HEK293 (cell line): ENCODE results near the gene RXFP4.
A peak's percentile ranks its signal among the peaks of the same experiment; 100 is the strongest.

Experiments used
- CTCF ChIA-PET: fragments of 350-600 bp; formaldehyde crosslinking; extraction: SDS; loops from one replicate; lab custom pipeline; 2021; ENCODE audit warnings: antibody characterized with exemption; lab: Yijun Ruan, JAX
- POLR2A ChIA-PET: fragments of 300-600 bp; formaldehyde crosslinking; extraction: SDS; loops from one replicate; lab custom pipeline; 2020; ENCODE audit warnings: antibody characterized with exemption, inconsistent platforms; lab: Yijun Ruan, JAX
- H3K27ac ChIP-seq: fragments of 200-500 bp; sonication (Bioruptor generic); 2 replicates; pipeline ENCODE4 v1.5.1; 2014; ENCODE audit warnings: low read depth, low read length, control low read depth, inconsistent platforms; ENCODE audit errors: extremely low read depth
- H3K36me3 ChIP-seq, 2 experiments: fragments of 200-500 bp in 1 of 2; sonication (Bioruptor generic) in 1 of 2; 1 replicate in 1 of 2; 2 replicates in 1 of 2; pipeline ENCODE4 v1.5.1; 2014 to 2017; ENCODE audit warnings: inconsistent platforms in 2 of 2, low read length in 2 of 2; ENCODE audit not compliant: control insufficient read depth in 2 of 2, insufficient read depth in 1 of 2
- H3K4me1 ChIP-seq: fragments of 200-500 bp; sonication (Bioruptor generic); 2 replicates; pipeline ENCODE4 v1.5.1; 2014; ENCODE audit warnings: mild to moderate bottlenecking, low read length, inconsistent platforms; ENCODE audit not compliant: control insufficient read depth, insufficient read depth
- H3K4me3 ChIP-seq: 2 replicates; pipeline ENCODE4 v1.5.1; 2011; ENCODE audit warnings: low read depth, mild to moderate bottlenecking, control low read depth, low read length, moderate library complexity
- H3K9me3 ChIP-seq: fragments of 200-500 bp; sonication (Bioruptor generic); 2 replicates; pipeline ENCODE4 v1.5.1; 2014; ENCODE audit warnings: low read depth, low read length, inconsistent platforms; ENCODE audit not compliant: control insufficient read depth, insufficient read depth
- GLI2 ChIP-seq: fragments of 450-650 bp; formaldehyde crosslinking; IDR thresholded peaks from 2 replicates; pipeline ENCODE4; 2017; ENCODE audit warnings: missing biosample characterization, missing genetic modification characterization, low read depth, borderline replicate concordance
- REPIN1 ChIP-seq: fragments of 450-650 bp; formaldehyde crosslinking; IDR thresholded peaks from 2 replicates; pipeline ENCODE4 v1.5.1; 2017; ENCODE audit warnings: missing biosample characterization, missing genetic modification characterization, low read depth
- ZBTB1 ChIP-seq: fragments of 450-650 bp; formaldehyde crosslinking; IDR thresholded peaks from 2 replicates; pipeline ENCODE4 v1.5.1; 2016; ENCODE audit warnings: missing biosample characterization, missing genetic modification characterization
- ZBTB20 ChIP-seq: fragments of 450-650 bp; formaldehyde crosslinking; IDR thresholded peaks from 2 replicates; pipeline ENCODE4 v1.5.1; 2016; ENCODE audit warnings: missing biosample characterization, missing genetic modification characterization
- ZBTB21 ChIP-seq: fragments of 450-650 bp; formaldehyde crosslinking; IDR thresholded peaks from 2 replicates; pipeline ENCODE4 v1.5.1; 2017; ENCODE audit warnings: missing biosample characterization, missing genetic modification characterization
- ZBTB7A ChIP-seq: fragments of 450-650 bp; formaldehyde crosslinking; IDR thresholded peaks from 2 replicates; pipeline ENCODE4 v1.5.1; 2016; ENCODE audit warnings: low read depth, missing biosample characterization, missing genetic modification characterization
- ZFP3 ChIP-seq: fragments of 450-650 bp; formaldehyde crosslinking; IDR thresholded peaks from 2 replicates; pipeline ENCODE4 v1.5.1; 2016; ENCODE audit warnings: low read depth, missing biosample characterization, missing genetic modification characterization
- ZFP41 ChIP-seq: fragments of 450-650 bp; formaldehyde crosslinking; IDR thresholded peaks from 2 replicates; pipeline ENCODE4 v1.5.1; 2016; ENCODE audit warnings: missing biosample characterization, missing genetic modification characterization, borderline replicate concordance
- ZNF121 ChIP-seq: fragments of 450-650 bp; formaldehyde crosslinking; IDR thresholded peaks from 2 replicates; pipeline ENCODE4 v1.5.1; 2016; ENCODE audit warnings: missing biosample characterization, missing genetic modification characterization
- ZNF155 ChIP-seq: fragments of 450-650 bp; formaldehyde crosslinking; IDR thresholded peaks from 2 replicates; pipeline ENCODE4 v1.5.1; 2016; ENCODE audit warnings: missing biosample characterization, missing genetic modification characterization
- ZNF169 ChIP-seq: fragments of 450-650 bp; formaldehyde crosslinking; IDR thresholded peaks from 2 replicates; pipeline ENCODE4 v1.5.1; 2016; ENCODE audit warnings: missing biosample characterization, missing genetic modification characterization
- ZNF184 ChIP-seq: fragments of 450-650 bp; IDR thresholded peaks from 2 replicates; pipeline ENCODE4 v1.5.1; 2018; ENCODE audit warnings: missing biosample characterization, mild to moderate bottlenecking, missing genetic modification characterization
- ZNF248 ChIP-seq: fragments of 450-650 bp; formaldehyde crosslinking; IDR thresholded peaks from 2 replicates; pipeline ENCODE4 v1.5.1; 2017; ENCODE audit warnings: missing biosample characterization, missing genetic modification characterization
- ZNF311 ChIP-seq: fragments of 450-650 bp; formaldehyde crosslinking; IDR thresholded peaks from 2 replicates; pipeline ENCODE4 v1.5.1; 2017; ENCODE audit warnings: missing biosample characterization, missing genetic modification characterization, borderline replicate concordance
- ZNF341 ChIP-seq: fragments of 450-650 bp; formaldehyde crosslinking; IDR thresholded peaks from 2 replicates; pipeline ENCODE4; 2016; ENCODE audit warnings: low read depth, missing biosample characterization, missing genetic modification characterization
- ZNF366 ChIP-seq: fragments of 450-650 bp; formaldehyde crosslinking; conservative IDR thresholded peaks from 2 replicates; pipeline ENCODE4 v1.5.1; 2016; ENCODE audit warnings: missing biosample characterization, missing genetic modification characterization
- ZNF433 ChIP-seq: fragments of 450-650 bp; formaldehyde crosslinking; IDR thresholded peaks from 2 replicates; pipeline ENCODE4 v1.5.1; 2016; ENCODE audit warnings: missing biosample characterization, missing genetic modification characterization, low read depth
- ZNF544 ChIP-seq: fragments of 450-650 bp; formaldehyde crosslinking; IDR thresholded peaks from 2 replicates; pipeline ENCODE4 v1.5.0; 2017; ENCODE audit warnings: missing biosample characterization, missing genetic modification characterization
- ZNF561 ChIP-seq: fragments of 450-650 bp; IDR thresholded peaks from 2 replicates; pipeline ENCODE4 v1.5.1; 2018; ENCODE audit warnings: missing biosample characterization, missing genetic modification characterization, borderline replicate concordance
- ZNF600 ChIP-seq: fragments of 450-650 bp; formaldehyde crosslinking; IDR thresholded peaks from 2 replicates; pipeline ENCODE4 v1.5.1; 2016; ENCODE audit warnings: missing biosample characterization, missing genetic modification characterization
- ZNF660 ChIP-seq: fragments of 450-650 bp; IDR thresholded peaks from 2 replicates; pipeline ENCODE4 v1.5.1; 2018; ENCODE audit warnings: missing biosample characterization, mild to moderate bottlenecking, missing genetic modification characterization
- ZNF776 ChIP-seq: fragments of 450-650 bp; formaldehyde crosslinking; IDR thresholded peaks from 2 replicates; pipeline ENCODE4 v1.5.0; 2017; ENCODE audit warnings: missing biosample characterization, missing genetic modification characterization, borderline replicate concordance
- ZNF785 ChIP-seq: fragments of 450-650 bp; formaldehyde crosslinking; IDR thresholded peaks from 2 replicates; pipeline ENCODE4 v1.5.1; 2016; ENCODE audit warnings: missing biosample characterization, missing genetic modification characterization
- ZNF837 ChIP-seq: fragments of 450-650 bp; formaldehyde crosslinking; IDR thresholded peaks from 2 replicates; pipeline ENCODE4 v1.5.1; 2016; ENCODE audit warnings: missing biosample characterization, missing genetic modification characterization
- ZSCAN23 ChIP-seq: fragments of 450-650 bp; formaldehyde crosslinking; IDR thresholded peaks from 2 replicates; pipeline ENCODE4 v1.5.1; 2016; ENCODE audit warnings: missing biosample characterization, missing genetic modification characterization
- TF ChIP-seq, protein P1 (sequence below): fragments of 450-650 bp; formaldehyde crosslinking; IDR thresholded peaks from 2 replicates; pipeline ENCODE4 v1.5.1; 2017; ENCODE audit warnings: missing biosample characterization, missing genetic modification characterization
- TF ChIP-seq, protein P2 (sequence below): fragments of 450-650 bp; formaldehyde crosslinking; optimal IDR thresholded peaks from 2 replicates; pipeline ENCODE3; 2016; ENCODE audit warnings: missing biosample characterization, mild to moderate bottlenecking, missing genetic modification characterization
- TF ChIP-seq, protein P3 (sequence below): fragments of 450-650 bp; formaldehyde crosslinking; IDR thresholded peaks from 2 replicates; pipeline ENCODE4 v1.5.1; 2017; ENCODE audit warnings: missing biosample characterization, mild to moderate bottlenecking, missing genetic modification characterization, moderate library complexity
- TF ChIP-seq, protein P4 (sequence below): fragments of 450-650 bp; formaldehyde crosslinking; conservative IDR thresholded peaks from 2 replicates; pipeline ENCODE4 v1.5.1; 2016; ENCODE audit warnings: low read depth, missing biosample characterization, missing genetic modification characterization

Gene RXFP4

DNA sequence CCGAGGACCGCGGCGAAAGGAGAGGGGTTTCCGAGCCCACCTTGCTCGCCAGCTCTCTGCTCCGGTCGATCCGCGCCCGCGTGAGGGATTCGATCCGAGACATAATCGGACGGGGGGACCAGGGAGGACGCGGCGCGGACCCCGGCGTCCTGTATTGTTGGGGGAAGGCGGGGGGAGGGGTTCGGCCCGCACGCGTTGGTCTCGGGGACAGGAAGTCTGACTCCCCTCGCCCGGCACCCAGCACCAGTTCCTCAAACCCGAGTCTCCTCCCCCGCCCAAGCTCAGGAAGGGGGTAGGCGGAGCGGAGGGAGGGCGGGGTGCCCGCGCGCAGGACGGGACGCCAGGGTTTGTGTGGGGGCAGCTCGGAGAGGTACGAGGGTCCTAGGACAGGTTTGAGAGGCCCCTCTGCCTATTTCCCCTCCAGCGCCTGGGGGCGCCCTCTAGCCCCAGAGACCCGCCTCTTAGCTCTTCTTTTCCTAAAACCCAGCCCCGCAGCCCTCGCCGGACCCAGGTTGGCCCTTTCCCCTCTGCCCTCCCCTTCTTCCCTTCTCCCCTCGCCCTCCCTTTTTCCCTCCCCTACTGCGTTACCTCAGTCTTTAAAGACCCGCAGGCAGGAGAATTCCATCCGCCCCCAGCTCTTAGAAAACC is 37.0 kb downstream of the RXFP4 start, which contains the start of gene ARHGEF2:
Gene ARHGEF2 (minus strand): TSS at position 223 of the 648 bp plus-strand sequence. CDS start 120 bp downstream, at position 103.
- Histone ChIP-seq H3K27ac (peak within 1 kb of the TSS; percentile 97), H3K4me1 (peaks cover 36% of the 10 kb centered on the region), H3K9me3 (no peaks in the 10 kb centered on the region), H3K4me3 (peak within 1 kb of the TSS; percentile 91), H3K36me3 (peaks cover 0 to 4% of the 10 kb centered on the region in 2 experiments; a peak in 2 of 3 replicates)
- CTCF ChIA-PET = interaction anchor here (0.6 to 4.7 kb wide), 14 partner anchors 10 to 415 kb away, joined by 3 to 45 read pairs (median 4); partner anchors contain the start of gene RXFP4
- POLR2A ChIA-PET = interaction anchor here (0.5 to 4.4 kb wide), 14 partner anchors 11 to 152 kb away, joined by 3 to 28 read pairs (median 4); partner anchors contain the start of genes KHDC4, RXFP4 and SYT11
- no peak for TF ChIP-seq REPIN1 (tag by site-specific recombination)
- no peak for TF ChIP-seq ZNF248 (tag by site-specific recombination)
- TF ChIP-seq ZNF366 = peak; percentile 77
- TF ChIP-seq, protein P1, sequence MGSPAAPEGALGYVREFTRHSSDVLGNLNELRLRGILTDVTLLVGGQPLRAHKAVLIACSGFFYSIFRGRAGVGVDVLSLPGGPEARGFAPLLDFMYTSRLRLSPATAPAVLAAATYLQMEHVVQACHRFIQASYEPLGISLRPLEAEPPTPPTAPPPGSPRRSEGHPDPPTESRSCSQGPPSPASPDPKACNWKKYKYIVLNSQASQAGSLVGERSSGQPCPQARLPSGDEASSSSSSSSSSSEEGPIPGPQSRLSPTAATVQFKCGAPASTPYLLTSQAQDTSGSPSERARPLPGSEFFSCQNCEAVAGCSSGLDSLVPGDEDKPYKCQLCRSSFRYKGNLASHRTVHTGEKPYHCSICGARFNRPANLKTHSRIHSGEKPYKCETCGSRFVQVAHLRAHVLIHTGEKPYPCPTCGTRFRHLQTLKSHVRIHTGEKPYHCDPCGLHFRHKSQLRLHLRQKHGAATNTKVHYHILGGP (tag by site-specific recombination) = no peak
- no peak for TF ChIP-seq ZNF660 (tag by site-specific recombination)
- no peak for TF ChIP-seq ZFP41 (tag by site-specific recombination)
- TF ChIP-seq, protein P2, sequence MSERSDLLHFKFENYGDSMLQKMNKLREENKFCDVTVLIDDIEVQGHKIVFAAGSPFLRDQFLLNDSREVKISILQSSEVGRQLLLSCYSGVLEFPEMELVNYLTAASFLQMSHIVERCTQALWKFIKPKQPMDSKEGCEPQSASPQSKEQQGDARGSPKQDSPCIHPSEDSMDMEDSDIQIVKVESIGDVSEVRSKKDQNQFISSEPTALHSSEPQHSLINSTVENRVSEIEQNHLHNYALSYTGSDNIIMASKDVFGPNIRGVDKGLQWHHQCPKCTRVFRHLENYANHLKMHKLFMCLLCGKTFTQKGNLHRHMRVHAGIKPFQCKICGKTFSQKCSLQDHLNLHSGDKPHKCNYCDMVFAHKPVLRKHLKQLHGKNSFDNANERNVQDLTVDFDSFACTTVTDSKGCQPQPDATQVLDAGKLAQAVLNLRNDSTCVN (tag by site-specific recombination) = peak; percentile 58
- TF ChIP-seq ZNF433 = no peak
- peak; percentile 81 for TF ChIP-seq ZNF561
- no peak for TF ChIP-seq ZSCAN23 (tag by site-specific recombination)
- TF ChIP-seq ZNF341 = peak; percentile 71
- 0 out of 2 replicates have a peak, but pooled peaks have one; percentile 20 for TF ChIP-seq ZNF600 (tag by site-specific recombination)
- no peak for TF ChIP-seq ZNF776 (tag by site-specific recombination)
- TF ChIP-seq ZNF785 (tag by site-specific recombination) = no peak
- TF ChIP-seq ZNF544 = no peak
- TF ChIP-seq ZBTB1 (tag by site-specific recombination) = no peak
- no peak for TF ChIP-seq ZNF837 (tag by site-specific recombination)
- TF ChIP-seq ZNF169 = no peak
- no peak for TF ChIP-seq ZNF155 (tag by site-specific recombination)
- TF ChIP-seq, protein P3, sequence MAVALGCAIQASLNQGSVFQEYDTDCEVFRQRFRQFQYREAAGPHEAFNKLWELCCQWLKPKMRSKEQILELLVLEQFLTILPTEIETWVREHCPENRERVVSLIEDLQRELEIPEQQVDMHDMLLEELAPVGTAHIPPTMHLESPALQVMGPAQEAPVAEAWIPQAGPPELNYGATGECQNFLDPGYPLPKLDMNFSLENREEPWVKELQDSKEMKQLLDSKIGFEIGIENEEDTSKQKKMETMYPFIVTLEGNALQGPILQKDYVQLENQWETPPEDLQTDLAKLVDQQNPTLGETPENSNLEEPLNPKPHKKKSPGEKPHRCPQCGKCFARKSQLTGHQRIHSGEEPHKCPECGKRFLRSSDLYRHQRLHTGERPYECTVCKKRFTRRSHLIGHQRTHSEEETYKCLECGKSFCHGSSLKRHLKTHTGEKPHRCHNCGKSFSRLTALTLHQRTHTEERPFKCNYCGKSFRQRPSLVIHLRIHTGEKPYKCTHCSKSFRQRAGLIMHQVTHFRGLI (tag by site-specific recombination) = peak; percentile 61
- no peak for TF ChIP-seq GLI2 (tag by site-specific recombination)
- 0 out of 2 replicates have a peak, but pooled peaks have one; percentile 33 for TF ChIP-seq ZBTB7A (tag by site-specific recombination)
- peak; percentile 95; the same call in 1 of the 2 replicates for TF ChIP-seq ZNF121 (tag by site-specific recombination)
- TF ChIP-seq, protein P4, sequence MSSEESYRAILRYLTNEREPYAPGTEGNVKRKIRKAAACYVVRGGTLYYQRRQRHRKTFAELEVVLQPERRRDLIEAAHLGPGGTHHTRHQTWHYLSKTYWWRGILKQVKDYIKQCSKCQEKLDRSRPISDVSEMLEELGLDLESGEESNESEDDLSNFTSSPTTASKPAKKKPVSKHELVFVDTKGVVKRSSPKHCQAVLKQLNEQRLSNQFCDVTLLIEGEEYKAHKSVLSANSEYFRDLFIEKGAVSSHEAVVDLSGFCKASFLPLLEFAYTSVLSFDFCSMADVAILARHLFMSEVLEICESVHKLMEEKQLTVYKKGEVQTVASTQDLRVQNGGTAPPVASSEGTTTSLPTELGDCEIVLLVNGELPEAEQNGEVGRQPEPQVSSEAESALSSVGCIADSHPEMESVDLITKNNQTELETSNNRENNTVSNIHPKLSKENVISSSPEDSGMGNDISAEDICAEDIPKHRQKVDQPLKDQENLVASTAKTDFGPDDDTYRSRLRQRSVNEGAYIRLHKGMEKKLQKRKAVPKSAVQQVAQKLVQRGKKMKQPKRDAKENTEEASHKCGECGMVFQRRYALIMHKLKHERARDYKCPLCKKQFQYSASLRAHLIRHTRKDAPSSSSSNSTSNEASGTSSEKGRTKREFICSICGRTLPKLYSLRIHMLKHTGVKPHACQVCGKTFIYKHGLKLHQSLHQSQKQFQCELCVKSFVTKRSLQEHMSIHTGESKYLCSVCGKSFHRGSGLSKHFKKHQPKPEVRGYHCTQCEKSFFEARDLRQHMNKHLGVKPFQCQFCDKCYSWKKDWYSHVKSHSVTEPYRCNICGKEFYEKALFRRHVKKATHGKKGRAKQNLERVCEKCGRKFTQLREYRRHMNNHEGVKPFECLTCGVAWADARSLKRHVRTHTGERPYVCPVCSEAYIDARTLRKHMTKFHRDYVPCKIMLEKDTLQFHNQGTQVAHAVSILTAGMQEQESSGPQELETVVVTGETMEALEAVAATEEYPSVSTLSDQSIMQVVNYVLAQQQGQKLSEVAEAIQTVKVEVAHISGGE (tag by site-specific recombination) = peak; percentile 74
- no peak for TF ChIP-seq ZBTB21 (tag by site-specific recombination)
- no peak for TF ChIP-seq ZNF184 (tag by site-specific recombination)
- TF ChIP-seq ZFP3 (tag by site-specific recombination) = no peak
- no peak for TF ChIP-seq ZNF311 (tag by site-specific recombination)
- peak; percentile 99 for TF ChIP-seq ZBTB20 (tag by site-specific recombination)
